KOPT-K1 (cell line): ENCODE results near the gene TMEM164.
A peak's percentile ranks its signal among the peaks of the same experiment; 100 is the strongest.
"Not testable (repeated sequence)": the region's sequence is repeated elsewhere in the genome, so short reads cannot be mapped to it uniquely, and the experiment has no call there.

ENCODE experiments used
- H3K27ac ChIP-seq: fragments of 200-600 bp; sonication (generic); 2 replicates; pipeline ENCODE4 v1.5.1; 2016; ENCODE audit warnings: antibody characterized with exemption, mild to moderate bottlenecking, low read depth, low read length; ENCODE audit not compliant: poor library complexity, severe bottlenecking
- H3K36me3 ChIP-seq: fragments of 200-600 bp; sonication (generic); 2 replicates; pipeline ENCODE4 v1.5.1; 2017; ENCODE audit warnings: antibody characterized with exemption, mild to moderate bottlenecking, low read length, moderate library complexity; ENCODE audit not compliant: insufficient read depth
- H3K9me3 ChIP-seq: fragments of 200-600 bp; sonication (generic); 2 replicates; pipeline ENCODE4 v1.5.1; 2017; ENCODE audit warnings: antibody characterized with exemption, low read length, mild to moderate bottlenecking; ENCODE audit not compliant: insufficient read depth, poor library complexity, severe bottlenecking

Gene TMEM164

GRCh38 chrX:110002300-110003166, at the start of gene TMEM164:
TSS of gene TMEM164 (plus strand) at chrX:110003114. CDS start at chrX:110003775, 661 bp downstream.
- H3K27ac ChIP-seq = peak within 1 kb of the TSS; percentile 73
- peaks cover 32% of the 10 kb centered on the region for H3K36me3 ChIP-seq
- H3K9me3 ChIP-seq = no peaks in the 10 kb centered on the region

- H3K36me3 ChIP-seq = no peaks in the 10 kb centered on the region
- no peak overlapping the region for H3K27ac ChIP-seq
- H3K9me3 ChIP-seq = no peaks in the 10 kb centered on the region
Observed at GRCh38 chrX:109954333-109954732, 48.6 kb upstream of the TMEM164 start.

GRCh38 chrX:109954955-109955354, 48.0 kb upstream of the TMEM164 start:
- Histone ChIP-seq H3K36me3 (no peaks in the 10 kb centered on the region), H3K9me3 (no peaks in the 10 kb centered on the region), H3K27ac (no peak overlapping the region)

- Histone ChIP-seq H3K9me3 (no peaks in the 10 kb centered on the region), H3K36me3 (no peaks in the 10 kb centered on the region), H3K27ac (peak overlapping the region; percentile 18)
Observed at GRCh38 chrX:109958266-109958665, 44.6 kb upstream of the TMEM164 start.

GRCh38 chrX:109959356-109959871, 43.5 kb upstream of the TMEM164 start:
- no peaks in the 10 kb centered on the region for H3K36me3 ChIP-seq
- H3K27ac ChIP-seq = peak overlapping the region; percentile 52
- H3K9me3 ChIP-seq = no peaks in the 10 kb centered on the region

GRCh38 chrX:109964390-109964789, 38.5 kb upstream of the TMEM164 start:
- Histone ChIP-seq H3K27ac (no peak overlapping the region), H3K36me3 (no peaks in the 10 kb centered on the region), H3K9me3 (no peaks in the 10 kb centered on the region)

- no peaks in the 10 kb centered on the region for H3K9me3 ChIP-seq
- H3K27ac ChIP-seq = no peak overlapping the region
- H3K36me3 ChIP-seq = no peaks in the 10 kb centered on the region
Observed at GRCh38 chrX:109966246-109966645, 36.7 kb upstream of the TMEM164 start.

- Histone ChIP-seq H3K9me3 (no peaks in the 10 kb centered on the region), H3K36me3 (no peaks in the 10 kb centered on the region), H3K27ac (no peak overlapping the region)
Observed at GRCh38 chrX:109967156-109967555, 35.8 kb upstream of the TMEM164 start.

- H3K36me3 ChIP-seq, H3K9me3 ChIP-seq, H3K27ac ChIP-seq: not testable (repeated sequence)
Observed at GRCh38 chrX:109970841-109971240, 32.1 kb upstream of the TMEM164 start.

GRCh38 chrX:109974906-109975655, 27.8 kb upstream of the TMEM164 start:
- no peak overlapping the region for H3K27ac ChIP-seq
- no peaks in the 10 kb centered on the region for H3K9me3 ChIP-seq
- H3K36me3 ChIP-seq = no peaks in the 10 kb centered on the region

- H3K9me3 ChIP-seq, H3K27ac ChIP-seq, H3K36me3 ChIP-seq: not testable (repeated sequence)
Observed at GRCh38 chrX:109985210-109985609, 17.7 kb upstream of the TMEM164 start.

GRCh38 chrX:109987884-109988283, 15.0 kb upstream of the TMEM164 start:
- Histone ChIP-seq H3K9me3 (no peaks in the 10 kb centered on the region), H3K27ac (peak overlapping the region; percentile 13), H3K36me3 (no peaks in the 10 kb centered on the region)

GRCh38 chrX:109990582-109991276, 12.2 kb upstream of the TMEM164 start:
- Histone ChIP-seq H3K27ac (peak overlapping the region; percentile 89), H3K36me3 (no peaks in the 10 kb centered on the region), H3K9me3 (no peaks in the 10 kb centered on the region)

GRCh38 chrX:109992203-109992602, 10.7 kb upstream of the TMEM164 start:
- Histone ChIP-seq H3K27ac (peak overlapping the region; percentile 89), H3K9me3 (no peaks in the 10 kb centered on the region), H3K36me3 (no peaks in the 10 kb centered on the region)

- H3K36me3 ChIP-seq = no peaks in the 10 kb centered on the region
- H3K27ac ChIP-seq = no peak overlapping the region
- no peaks in the 10 kb centered on the region for H3K9me3 ChIP-seq
Observed at GRCh38 chrX:109995155-109995554, 7.8 kb upstream of the TMEM164 start.
